OCI-LY7 (cell line): ENCODE measurements around the gene SMAD6.

Source experiments
- EZH2phosphoT487 ChIP-seq: fragments of 200-600 bp; sonication (generic); IDR thresholded peaks from 2 replicates; pipeline ENCODE4 v1.6.1; 2018; ENCODE audit warnings: low read depth, borderline replicate concordance, mild to moderate bottlenecking, mixed run types, antibody characterized with exemption, low read length, moderate library complexity, mixed read lengths
- TF ChIP-seq, protein P1 (sequence below): fragments of 200-600 bp; sonication (generic); conservative IDR thresholded peaks from 2 replicates; pipeline ENCODE4 v1.5.1; 2014; ENCODE audit warnings: mild to moderate bottlenecking, antibody characterized with exemption, low read length, moderate library complexity, mixed read lengths

DNA sequence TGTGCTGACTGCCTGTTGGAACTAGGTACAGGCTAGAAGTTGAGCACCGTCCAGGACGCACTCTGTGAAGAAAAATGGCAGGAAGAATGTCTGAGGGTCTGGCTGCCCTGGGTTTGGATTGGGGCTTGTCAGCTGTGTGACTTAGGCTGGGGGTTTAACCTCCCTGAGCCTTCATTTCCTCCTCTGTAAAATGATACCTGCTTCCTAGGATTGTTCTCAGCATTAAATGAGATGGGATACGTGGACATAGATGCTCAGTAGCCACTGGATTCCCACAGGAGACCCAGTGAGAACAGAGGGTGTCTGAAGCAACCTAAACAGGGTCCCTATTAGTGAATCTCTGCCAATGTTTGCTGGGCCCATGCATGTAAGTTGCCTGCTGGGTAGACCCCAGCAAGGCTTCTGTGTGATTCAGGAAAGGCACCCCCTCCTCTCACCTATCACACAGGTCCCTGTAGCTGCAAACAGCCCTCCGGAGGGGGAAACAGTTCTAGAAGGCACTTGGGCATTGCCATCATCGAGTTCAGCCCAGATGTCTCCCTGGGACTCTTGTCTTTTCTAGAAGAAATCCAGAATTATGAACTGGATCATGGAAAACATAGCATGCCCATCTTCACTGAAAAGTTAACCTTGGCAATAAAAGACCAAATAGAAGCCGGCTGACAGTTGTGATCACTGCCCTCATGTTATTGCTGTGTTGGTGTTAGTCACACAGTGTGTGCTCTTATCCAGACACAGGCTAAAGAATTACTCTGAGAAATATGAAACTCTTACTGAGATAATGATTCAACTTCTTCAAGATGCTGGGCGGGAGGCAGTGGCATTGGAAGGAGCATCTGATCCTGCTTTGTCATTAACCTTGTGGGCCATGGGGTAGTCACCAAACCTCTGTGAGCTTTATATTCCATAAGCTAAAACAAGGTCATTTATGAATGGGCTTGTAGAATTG, 64.5 kb downstream of the SMAD6 start:
- TF ChIP-seq, protein P1, sequence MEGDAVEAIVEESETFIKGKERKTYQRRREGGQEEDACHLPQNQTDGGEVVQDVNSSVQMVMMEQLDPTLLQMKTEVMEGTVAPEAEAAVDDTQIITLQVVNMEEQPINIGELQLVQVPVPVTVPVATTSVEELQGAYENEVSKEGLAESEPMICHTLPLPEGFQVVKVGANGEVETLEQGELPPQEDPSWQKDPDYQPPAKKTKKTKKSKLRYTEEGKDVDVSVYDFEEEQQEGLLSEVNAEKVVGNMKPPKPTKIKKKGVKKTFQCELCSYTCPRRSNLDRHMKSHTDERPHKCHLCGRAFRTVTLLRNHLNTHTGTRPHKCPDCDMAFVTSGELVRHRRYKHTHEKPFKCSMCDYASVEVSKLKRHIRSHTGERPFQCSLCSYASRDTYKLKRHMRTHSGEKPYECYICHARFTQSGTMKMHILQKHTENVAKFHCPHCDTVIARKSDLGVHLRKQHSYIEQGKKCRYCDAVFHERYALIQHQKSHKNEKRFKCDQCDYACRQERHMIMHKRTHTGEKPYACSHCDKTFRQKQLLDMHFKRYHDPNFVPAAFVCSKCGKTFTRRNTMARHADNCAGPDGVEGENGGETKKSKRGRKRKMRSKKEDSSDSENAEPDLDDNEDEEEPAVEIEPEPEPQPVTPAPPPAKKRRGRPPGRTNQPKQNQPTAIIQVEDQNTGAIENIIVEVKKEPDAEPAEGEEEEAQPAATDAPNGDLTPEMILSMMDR: no peak
- no peak for TF ChIP-seq EZH2phosphoT487
